ENCODE data around the gene PAX7. TPM values are rescaled to one million over a fixed set of nuclear protein-coding genes. Genes with fewer than 3 reads are reported as not detected.
"Not testable (repeated sequence)": the region's sequence is repeated elsewhere in the genome, so short reads cannot be mapped to it uniquely, and the experiment has no call there.

Gene PAX7
- not detected for total RNA-seq

DNA sequence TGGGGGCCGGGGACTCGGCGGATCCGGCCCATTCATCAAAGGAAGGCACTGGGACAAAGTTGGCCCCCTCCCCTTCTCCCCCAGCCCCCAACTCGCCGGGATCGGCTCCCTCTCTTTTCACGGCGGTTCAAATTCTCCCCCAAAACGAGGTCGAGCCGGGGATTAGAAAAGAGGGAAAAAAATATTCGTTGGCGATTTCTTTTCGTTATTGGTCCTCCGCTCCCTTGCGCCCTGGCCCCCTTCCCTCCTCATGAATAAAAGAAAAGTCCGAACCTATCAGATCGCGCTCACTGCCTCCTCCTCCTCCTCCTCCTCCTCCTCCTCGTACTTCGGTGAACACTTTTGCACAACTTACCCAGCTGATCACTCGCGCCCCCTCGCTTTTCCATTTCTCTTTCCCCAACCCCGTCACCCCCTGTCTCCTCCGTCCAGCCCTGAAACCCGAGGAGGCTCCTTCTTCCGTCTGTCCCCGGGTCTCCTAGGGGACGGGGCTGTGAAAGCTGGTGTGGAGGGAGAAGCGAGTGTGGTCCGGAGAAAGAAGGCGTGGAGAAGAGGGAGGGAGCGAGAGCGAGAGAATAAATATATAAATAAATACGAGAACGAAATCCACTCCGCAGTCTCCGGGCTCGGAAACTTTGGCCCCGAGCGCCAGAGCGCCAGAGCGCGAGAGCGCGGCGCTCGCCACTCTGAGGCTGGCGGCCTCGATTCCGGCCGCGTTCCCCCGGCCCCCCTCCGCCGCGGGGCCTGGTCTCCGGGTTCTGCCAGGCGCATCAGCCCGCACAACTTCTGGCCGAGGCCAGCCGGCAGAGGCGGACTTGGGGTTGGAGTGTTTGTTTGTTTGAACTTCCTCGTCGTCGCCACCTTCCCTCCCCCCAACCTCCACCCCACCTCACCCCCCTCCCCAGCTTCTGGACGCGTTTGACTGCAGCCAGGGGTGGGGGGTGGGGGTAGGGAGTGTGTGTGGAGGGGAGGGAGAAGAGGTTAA, at the start of gene PAX7:
Gene PAX7 (plus strand): TSS at position 336 of the 985 bp plus-strand sequence. CDS start 758 bp downstream, outside the sequence.
- H3K4me3 ChIP-seq, result no peak within 1 kb of the TSS
- WGBS, 2 donors, result 2 to 3% methylated on average over 37 to 68 of the region's 70 CpGs

GRCh38 chr1:18581420-18581880, 49.2 kb upstream of the PAX7 start:
- no peak overlapping the region for H3K27ac ChIP-seq
- peaks cover 0 to 7% of the 10 kb centered on the region in 2 donors for H3K27me3 ChIP-seq
- intact Hi-C loops (cut with DNase I), result loop anchor here (10.0 kb wide), 1 partner anchor 477 kb away; the partner anchor contains the start of gene IGSF21
- DNase-seq, result peak; percentile 35 to 66 (median 50)
- no peaks in the 10 kb centered on the region for H3K4me1 ChIP-seq
- no peaks in the 10 kb centered on the region for H3K36me3 ChIP-seq (replicated peaks in 1 of 2; ENCODE audit: insufficient read depth in 1 of 2, low read depth in 2 of 2)
- 17 to 22% methylated on average over 16 to 17 of the region's 17 CpGs for WGBS, 2 donors
- H3K9me3 ChIP-seq, result no peaks in the 10 kb centered on the region
- no peak overlapping the region for H3K4me3 ChIP-seq
- ATAC-seq, result no peak
- TF ChIP-seq POLR2A (IDR thresholded peaks at IDR 0.05), result no peak
- TF ChIP-seq, protein P1, sequence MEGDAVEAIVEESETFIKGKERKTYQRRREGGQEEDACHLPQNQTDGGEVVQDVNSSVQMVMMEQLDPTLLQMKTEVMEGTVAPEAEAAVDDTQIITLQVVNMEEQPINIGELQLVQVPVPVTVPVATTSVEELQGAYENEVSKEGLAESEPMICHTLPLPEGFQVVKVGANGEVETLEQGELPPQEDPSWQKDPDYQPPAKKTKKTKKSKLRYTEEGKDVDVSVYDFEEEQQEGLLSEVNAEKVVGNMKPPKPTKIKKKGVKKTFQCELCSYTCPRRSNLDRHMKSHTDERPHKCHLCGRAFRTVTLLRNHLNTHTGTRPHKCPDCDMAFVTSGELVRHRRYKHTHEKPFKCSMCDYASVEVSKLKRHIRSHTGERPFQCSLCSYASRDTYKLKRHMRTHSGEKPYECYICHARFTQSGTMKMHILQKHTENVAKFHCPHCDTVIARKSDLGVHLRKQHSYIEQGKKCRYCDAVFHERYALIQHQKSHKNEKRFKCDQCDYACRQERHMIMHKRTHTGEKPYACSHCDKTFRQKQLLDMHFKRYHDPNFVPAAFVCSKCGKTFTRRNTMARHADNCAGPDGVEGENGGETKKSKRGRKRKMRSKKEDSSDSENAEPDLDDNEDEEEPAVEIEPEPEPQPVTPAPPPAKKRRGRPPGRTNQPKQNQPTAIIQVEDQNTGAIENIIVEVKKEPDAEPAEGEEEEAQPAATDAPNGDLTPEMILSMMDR (IDR thresholded peaks at IDR 0.05), result peak; percentile 60 to 84 (median 77)

More for the DNA sequence above, at the start of gene PAX7:
- peaks cover 13% of the 10 kb centered on the region for H3K4me1 ChIP-seq
- H3K27ac ChIP-seq, result no peak within 1 kb of the TSS
- TF ChIP-seq, protein P1 (IDR thresholded peaks at IDR 0.05), result no peak
- no peak for TF ChIP-seq POLR2A (IDR thresholded peaks at IDR 0.05)
- no peaks in the 10 kb centered on the region for H3K36me3 ChIP-seq (replicated peaks in 1 of 2; ENCODE audit: insufficient read depth in 1 of 2, low read depth in 2 of 2)
- ATAC-seq, result no peak
- no peak for DNase-seq
- peaks cover 0 to 25% of the 10 kb centered on the region in 2 donors for H3K27me3 ChIP-seq
- intact Hi-C loops (cut with DNase I), result no loop called here
- no peaks in the 10 kb centered on the region for H3K9me3 ChIP-seq

DNA sequence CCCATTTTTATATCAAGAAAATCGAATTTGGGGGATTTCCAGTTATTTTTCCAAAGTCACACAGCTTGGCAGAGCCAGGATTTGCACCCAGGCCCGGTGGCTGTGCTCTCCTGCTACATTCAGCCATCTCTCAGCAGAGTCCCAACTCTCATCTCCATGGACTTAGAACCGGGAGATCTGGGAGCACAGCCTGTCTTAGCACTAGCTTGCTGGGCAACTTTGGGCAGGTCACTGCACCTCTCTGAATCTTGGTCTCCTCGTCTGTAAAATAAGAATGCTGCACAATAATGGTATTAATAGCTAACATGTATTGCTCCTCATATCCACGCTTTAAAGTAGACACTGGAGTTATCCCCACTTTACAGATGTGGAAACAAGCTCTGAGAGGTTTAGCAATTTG, 47.8 kb upstream of the PAX7 start:
- H3K27me3 ChIP-seq, result peaks cover 0 to 7% of the 10 kb centered on the region in 2 donors

GRCh38 chr1:18583326-18583941, 47.2 kb upstream of the PAX7 start:
- Histone ChIP-seq H3K27ac (no peak overlapping the region), H3K9me3 (no peaks in the 10 kb centered on the region), H3K36me3 (replicated peaks in 1 of 2; ENCODE audit: insufficient read depth in 1 of 2, low read depth in 2 of 2) (no peaks in the 10 kb centered on the region), H3K4me3 (no peak overlapping the region), H3K27me3 (peaks cover 0 to 7% of the 10 kb centered on the region in 2 donors), H3K4me1 (no peaks in the 10 kb centered on the region)
- WGBS, 2 donors, result 27 to 53% methylated on average over 4 to 7 of the region's 7 CpGs
- no peak for TF ChIP-seq POLR2A (IDR thresholded peaks at IDR 0.05)
- TF ChIP-seq, protein P1 (IDR thresholded peaks at IDR 0.05), result no peak
- ATAC-seq, result peak; percentile 63
- intact Hi-C loops (cut with DNase I), result loop anchor here (10.0 kb wide), 1 partner anchor 479 kb away; the partner anchor contains the start of gene IGSF21
- peak; percentile 21 to 35 (median 24) for DNase-seq

More for the DNA sequence above, 47.8 kb upstream of the PAX7 start:
- no peaks in the 10 kb centered on the region for H3K9me3 ChIP-seq
- intact Hi-C loops (cut with DNase I), result loop anchor here (10.0 kb wide), 1 partner anchor 478 kb away; the partner anchor contains the start of gene IGSF21
- DNase-seq (no peak), ATAC-seq (no peak)
- no peaks in the 10 kb centered on the region for H3K4me1 ChIP-seq
- TF ChIP-seq, protein P1 (IDR thresholded peaks at IDR 0.05), result no peak
- TF ChIP-seq POLR2A (IDR thresholded peaks at IDR 0.05), result no peak
- no peak overlapping the region for H3K27ac ChIP-seq
- WGBS, 2 donors, result 29 to 40% methylated on average over 4 to 5 of the region's 5 CpGs
- no peaks in the 10 kb centered on the region for H3K36me3 ChIP-seq (replicated peaks in 1 of 2; ENCODE audit: insufficient read depth in 1 of 2, low read depth in 2 of 2)
- H3K4me3 ChIP-seq, result no peak overlapping the region

DNA sequence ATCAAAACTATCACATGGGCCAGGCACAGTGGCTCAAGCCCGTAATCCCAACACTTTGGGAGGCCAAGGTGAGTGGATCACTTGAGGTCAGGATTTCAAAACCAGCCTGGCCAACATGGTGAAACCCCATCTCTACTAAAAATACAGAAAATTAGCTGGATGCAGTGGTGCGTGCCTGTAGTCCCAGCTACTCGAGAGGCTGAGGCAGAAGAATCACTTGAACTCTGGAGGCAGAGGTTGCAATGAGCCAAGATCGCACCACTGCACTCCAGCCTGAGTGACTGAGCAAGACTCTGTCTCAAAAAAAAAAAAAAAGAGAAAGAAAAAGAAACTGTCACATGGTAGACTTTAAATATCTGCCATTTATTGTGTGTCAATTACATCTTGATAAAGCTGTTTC, 44.6 kb upstream of the PAX7 start:
- DNase-seq, result not testable (repeated sequence)
- intact Hi-C loops (cut with DNase I), result loop anchor here (10.0 kb wide), 1 partner anchor 481 kb away; the partner anchor contains the start of gene IGSF21
- 73 to 86% methylated on average over 4 of the region's 4 CpGs for WGBS, 2 donors

More for the DNA sequence above, 44.6 kb upstream of the PAX7 start:
- H3K27me3 ChIP-seq; H3K27ac ChIP-seq; H3K4me1 ChIP-seq; H3K36me3 ChIP-seq (replicated peaks in 1 of 2; ENCODE audit: insufficient read depth in 1 of 2, low read depth in 2 of 2); H3K4me3 ChIP-seq; ATAC-seq; H3K9me3 ChIP-seq: not testable (repeated sequence)

Measured in body of pancreas (tissue), 4 donors.